ENCODE measurements around the gene SCYL3.
"Not testable (repeated sequence)": the region's sequence is repeated elsewhere in the genome, so short reads cannot be mapped to it uniquely, and the experiment has no call there.

Gene SCYL3

GRCh38 chr1:169928438-169929209, 34.9 kb upstream of the SCYL3 start:
- DNase-seq (ENCODE audit: low read depth): peak; percentile 69
- H3K4me3 ChIP-seq (ENCODE audit: low read length): no peak overlapping the region
- TF ChIP-seq CTCF (conservative IDR thresholded peaks at IDR 0.05; ENCODE audit: low read length): peak; percentile 77

- DNase-seq (ENCODE audit: low read depth): peak; percentile 22
- no peak overlapping the region for H3K4me3 ChIP-seq (ENCODE audit: low read length)
- TF ChIP-seq CTCF (conservative IDR thresholded peaks at IDR 0.05; ENCODE audit: low read length): no peak
These were observed 32.1 kb upstream of the SCYL3 start for GRCh38 chr1:169925505-169926482.

- no peak for TF ChIP-seq CTCF (conservative IDR thresholded peaks at IDR 0.05; ENCODE audit: low read length)
- DNase-seq (ENCODE audit: low read depth): no peak
- H3K4me3 ChIP-seq (ENCODE audit: low read length): no peak overlapping the region
These were observed 31.1 kb upstream of the SCYL3 start for GRCh38 chr1:169924829-169925228.

- DNase-seq (ENCODE audit: low read depth): no peak
- TF ChIP-seq CTCF (conservative IDR thresholded peaks at IDR 0.05; ENCODE audit: low read length): no peak
These were observed 30.4 kb upstream of the SCYL3 start for GRCh38 chr1:169924063-169924462.

GRCh38 chr1:169921080-169921479, 27.4 kb upstream of the SCYL3 start:
- TF ChIP-seq CTCF (conservative IDR thresholded peaks at IDR 0.05; ENCODE audit: low read length): no peak
- no peak overlapping the region for H3K4me3 ChIP-seq (ENCODE audit: low read length)
- DNase-seq (ENCODE audit: low read depth): no peak

More at GRCh38 chr1:169924063-169924462, 30.4 kb upstream of the SCYL3 start:
- no peak overlapping the region for H3K4me3 ChIP-seq (ENCODE audit: low read length)

- no peak for DNase-seq (ENCODE audit: low read depth)
- H3K4me3 ChIP-seq (ENCODE audit: low read length): no peak overlapping the region
- TF ChIP-seq CTCF (conservative IDR thresholded peaks at IDR 0.05; ENCODE audit: low read length): no peak
These were observed 25.2 kb upstream of the SCYL3 start for GRCh38 chr1:169918927-169919326.

- not testable (repeated sequence) for DNase-seq (ENCODE audit: low read depth); H3K4me3 ChIP-seq (ENCODE audit: low read length)
These were observed 24.5 kb upstream of the SCYL3 start for GRCh38 chr1:169918220-169918619.

Data from AG10803 (cell line).